ENCODE measurements around the gene HADHB.

The HADHB gene

DNA sequence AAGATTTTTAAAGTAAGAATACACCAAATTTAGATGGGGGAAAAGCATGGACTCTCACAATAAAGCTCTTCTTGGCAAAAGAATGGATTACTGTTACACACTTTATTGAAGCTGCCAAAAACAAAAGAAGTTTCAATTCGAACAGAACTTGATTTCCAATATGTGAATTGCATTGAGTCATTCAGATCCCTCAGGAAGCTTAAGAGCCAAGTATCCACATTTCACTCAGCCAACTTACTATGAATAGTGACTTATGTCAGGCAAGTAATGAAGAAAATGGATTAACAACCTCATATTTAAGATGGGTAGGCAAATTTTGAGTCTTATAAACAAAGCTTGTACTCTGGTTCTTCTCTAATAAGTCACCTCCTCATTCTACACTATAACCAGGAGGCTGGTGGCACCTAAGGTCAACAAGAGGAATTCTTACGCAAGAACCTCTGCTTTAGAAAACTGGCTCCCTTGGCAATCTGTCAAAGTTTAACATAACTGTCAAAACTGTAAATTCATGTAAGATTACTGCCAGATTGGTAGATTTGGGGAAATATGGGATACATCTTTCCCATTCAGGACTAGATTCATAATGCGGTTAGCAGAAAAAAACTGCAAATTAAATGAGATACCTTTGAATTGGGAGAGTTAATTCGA, 6.3 kb upstream of the HADHB start:
- no peak overlapping the region for H3K27ac ChIP-seq
- no peak for DNase-seq
- no peaks in the 10 kb centered on the region for H3K27me3 ChIP-seq (replicated peaks)
- in situ Hi-C loops (cut with HindIII; ENCODE audit: low pct_ligation_motif_present, low sequenced_read_pairs), result no loop called here
- no peak for TF ChIP-seq CTCF (IDR thresholded peaks at IDR 0.05; ENCODE audit: low read depth, low read length, missing control alignments)
- H3K4me3 ChIP-seq (ENCODE audit: low read depth, low read length), result no peak overlapping the region
- H3K36me3 ChIP-seq (replicated peaks), result peaks cover 29% of the 10 kb centered on the region

- H3K27me3 ChIP-seq (replicated peaks), result no peaks in the 10 kb centered on the region
- H3K27ac ChIP-seq, result no peak overlapping the region
- H3K4me3 ChIP-seq (ENCODE audit: low read depth, low read length), result no peak overlapping the region
- DNase-seq, result no peak
- H3K36me3 ChIP-seq (replicated peaks), result peaks cover 5% of the 10 kb centered on the region
- no peak for TF ChIP-seq CTCF (IDR thresholded peaks at IDR 0.05; ENCODE audit: low read depth, low read length, missing control alignments)
- in situ Hi-C loops (cut with HindIII; ENCODE audit: low pct_ligation_motif_present, low sequenced_read_pairs), result no loop called here
Measured at GRCh38 chr2:26241928-26242436, 2.8 kb upstream of the HADHB start.

- no peak for TF ChIP-seq CTCF (IDR thresholded peaks at IDR 0.05; ENCODE audit: low read depth, low read length, missing control alignments)
- peak overlapping the region; percentile 99 for H3K27ac ChIP-seq
- no peaks in the 10 kb centered on the region for H3K36me3 ChIP-seq (replicated peaks)
- in situ Hi-C loops (cut with HindIII; ENCODE audit: low pct_ligation_motif_present, low sequenced_read_pairs), result no loop called here
- H3K27me3 ChIP-seq (replicated peaks), result no peaks in the 10 kb centered on the region
- H3K4me3 ChIP-seq (ENCODE audit: low read depth, low read length), result peak overlapping the region; percentile 98
- DNase-seq, result peak; percentile 6
Measured at GRCh38 chr2:26243470-26244308, 1.1 kb upstream of the HADHB start.

DNA sequence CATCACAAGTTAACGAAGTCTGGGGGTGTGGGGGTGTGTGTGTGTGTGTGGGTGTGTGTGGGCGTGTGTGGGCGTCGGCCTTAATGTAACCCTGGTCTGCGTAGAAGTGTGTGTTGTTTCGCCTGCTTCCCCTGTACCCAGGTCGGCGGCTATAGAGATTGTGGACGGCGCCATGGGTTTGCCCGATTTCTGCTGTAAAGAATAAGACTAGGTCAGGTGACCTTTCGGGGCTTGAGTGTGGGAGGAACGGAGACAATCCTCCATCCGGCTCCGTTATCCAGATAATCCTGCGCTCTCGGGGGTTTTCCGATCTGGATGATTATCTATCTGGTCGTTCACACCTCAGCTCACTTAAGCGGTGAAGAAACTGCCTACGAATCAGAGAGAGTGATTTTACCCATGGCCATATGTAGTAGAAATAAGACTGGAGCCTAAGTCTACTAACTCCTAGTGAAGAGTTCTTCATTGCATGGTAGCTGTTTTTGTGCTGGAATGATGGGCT, 543 bp downstream of the HADHB start:
- in situ Hi-C loops (cut with HindIII; ENCODE audit: low pct_ligation_motif_present, low sequenced_read_pairs), result no loop called here
- TF ChIP-seq CTCF (IDR thresholded peaks at IDR 0.05; ENCODE audit: low read depth, low read length, missing control alignments), result no peak
- Histone ChIP-seq H3K36me3 (replicated peaks) (no peaks in the 10 kb centered on the region), H3K27me3 (replicated peaks) (no peaks in the 10 kb centered on the region), H3K4me3 (ENCODE audit: low read depth, low read length) (peak overlapping the region; percentile 98), H3K27ac (peak overlapping the region; percentile 99)
- peak; percentile 24 for DNase-seq

DNA sequence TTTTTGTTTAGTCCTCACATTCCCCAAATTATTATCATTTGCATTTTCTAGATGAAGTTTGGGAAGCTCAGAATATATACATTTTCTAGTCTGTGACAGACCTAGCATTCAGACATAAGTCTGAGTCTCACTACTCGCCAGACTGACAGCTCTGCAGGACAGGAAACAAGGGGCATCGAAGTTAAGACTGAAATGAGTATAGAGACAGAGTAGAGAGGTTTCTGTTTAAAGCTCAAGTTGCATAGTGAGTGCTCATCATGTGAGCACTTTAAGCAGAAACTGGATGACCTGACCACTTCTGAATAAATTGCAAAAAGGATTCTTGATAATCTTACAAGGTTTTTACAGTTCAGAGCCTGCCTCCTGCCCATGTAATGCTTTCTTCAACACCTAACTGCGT, 1.1 kb downstream of the HADHB start:
- no peak for DNase-seq
- H3K27ac ChIP-seq, result peak overlapping the region; percentile 99
- H3K36me3 ChIP-seq (replicated peaks), result no peaks in the 10 kb centered on the region
- H3K4me3 ChIP-seq (ENCODE audit: low read depth, low read length), result peak overlapping the region; percentile 98
- in situ Hi-C loops (cut with HindIII; ENCODE audit: low pct_ligation_motif_present, low sequenced_read_pairs), result no loop called here
- no peaks in the 10 kb centered on the region for H3K27me3 ChIP-seq (replicated peaks)
- TF ChIP-seq CTCF (IDR thresholded peaks at IDR 0.05; ENCODE audit: low read depth, low read length, missing control alignments), result no peak

All from brain microvascular endothelial cell (primary cell).